OCI-LY1 (cell line): ENCODE measurements around the gene CACNG7.

ENCODE experiments used
- H2AFZ ChIP-seq: fragments of 200-600 bp; sonication (generic), shearing (Covaris generic); 2 replicates; pipeline ENCODE4 v1.6.0; 2014; ENCODE audit warnings: antibody characterized with exemption, mild to moderate bottlenecking, low read length
- H3F3A ChIP-seq: fragments of 200-600 bp; sonication (generic), shearing (Covaris generic); 2 replicates; pipeline ENCODE4 v1.6.0; 2014; ENCODE audit warnings: mild to moderate bottlenecking, antibody characterized with exemption, low read length, moderate library complexity; ENCODE audit not compliant: insufficient read depth
- H3K27ac ChIP-seq: fragments of 200-600 bp; sonication (generic); 2 replicates; pipeline ENCODE4 v1.5.1; 2014; ENCODE audit warnings: low read length, mixed run types, mild to moderate bottlenecking, low read depth; ENCODE audit not compliant: poor library complexity, severe bottlenecking
- H3K27me3 ChIP-seq: fragments of 200-600 bp; sonication (generic); 2 replicates; pipeline ENCODE4 v1.6.0; 2014; ENCODE audit warnings: antibody characterized with exemption, mild to moderate bottlenecking, low read length, moderate library complexity; ENCODE audit not compliant: insufficient read depth
- H3K36me3 ChIP-seq: fragments of 200-600 bp; sonication (generic); 2 replicates; pipeline ENCODE4 v1.6.1; 2014; ENCODE audit warnings: mild to moderate bottlenecking, antibody characterized with exemption, low read length, moderate library complexity, mixed read lengths; ENCODE audit not compliant: insufficient read depth
- H3K4me1 ChIP-seq: fragments of 200-600 bp; sonication (generic); 2 replicates; pipeline ENCODE4 v1.5.1; 2014; ENCODE audit warnings: mild to moderate bottlenecking, low read length, moderate library complexity; ENCODE audit not compliant: insufficient read depth, severe bottlenecking
- H3K4me2 ChIP-seq: fragments of 200-600 bp; sonication (generic), shearing (Covaris generic); 2 replicates; pipeline ENCODE4 v1.6.1; 2014; ENCODE audit warnings: low read length
- H3K4me3 ChIP-seq: fragments of 200-600 bp; sonication (generic); 2 replicates; pipeline ENCODE4 v1.5.1; 2014; ENCODE audit warnings: low read length, low read depth, mild to moderate bottlenecking, mixed read lengths; ENCODE audit not compliant: poor library complexity, severe bottlenecking
- H3K79me2 ChIP-seq: fragments of 200-600 bp; shearing (Covaris generic); 2 replicates; pipeline ENCODE4 v1.6.1; 2016; ENCODE audit warnings: mixed run types, low read length, mixed read lengths; ENCODE audit not compliant: insufficient read depth
- H3K9ac ChIP-seq: fragments of 200-600 bp; sonication (generic), shearing (Covaris generic); 2 replicates; pipeline ENCODE4 v1.6.1; 2014; ENCODE audit warnings: mild to moderate bottlenecking, low read length, mixed read lengths
- H3K9me2 ChIP-seq: fragments of 200-600 bp; sonication (generic), shearing (Covaris generic); 2 replicates; pipeline ENCODE4 v1.6.1; 2014; ENCODE audit warnings: low read depth, mild to moderate bottlenecking, low read length, mixed read lengths
- H3K9me3 ChIP-seq: fragments of 200-600 bp; shearing (Covaris generic); 2 replicates; pipeline ENCODE4 v1.6.1; 2014; ENCODE audit warnings: low read length, mixed read lengths
- H4K20me1 ChIP-seq: fragments of 200-600 bp; sonication (generic), shearing (Covaris generic); 2 replicates; pipeline ENCODE4 v1.6.0; 2016; ENCODE audit warnings: mild to moderate bottlenecking, low read length; ENCODE audit not compliant: insufficient read depth
- EZH2 ChIP-seq: fragments of 200-600 bp; sonication (generic), shearing (Covaris generic); IDR thresholded peaks from 2 replicates; pipeline ENCODE4 v1.8.0; 2017; ENCODE audit warnings: borderline replicate concordance, mixed run types, mild to moderate bottlenecking, antibody characterized with exemption, low read length, moderate library complexity, mixed read lengths
- TF ChIP-seq, protein P1 (sequence below): fragments of 200-600 bp; sonication (generic), shearing (Covaris generic); IDR thresholded peaks from 2 replicates; pipeline ENCODE4 v1.5.1; 2017; ENCODE audit warnings: mild to moderate bottlenecking, antibody characterized with exemption, low read length, moderate library complexity, mixed read lengths

CACNG7 gene

GRCh38 chr19:53942001-53942786 lies 33.1 kb downstream of the CACNG7 start:
- no peak for TF ChIP-seq EZH2
- TF ChIP-seq, protein P1, sequence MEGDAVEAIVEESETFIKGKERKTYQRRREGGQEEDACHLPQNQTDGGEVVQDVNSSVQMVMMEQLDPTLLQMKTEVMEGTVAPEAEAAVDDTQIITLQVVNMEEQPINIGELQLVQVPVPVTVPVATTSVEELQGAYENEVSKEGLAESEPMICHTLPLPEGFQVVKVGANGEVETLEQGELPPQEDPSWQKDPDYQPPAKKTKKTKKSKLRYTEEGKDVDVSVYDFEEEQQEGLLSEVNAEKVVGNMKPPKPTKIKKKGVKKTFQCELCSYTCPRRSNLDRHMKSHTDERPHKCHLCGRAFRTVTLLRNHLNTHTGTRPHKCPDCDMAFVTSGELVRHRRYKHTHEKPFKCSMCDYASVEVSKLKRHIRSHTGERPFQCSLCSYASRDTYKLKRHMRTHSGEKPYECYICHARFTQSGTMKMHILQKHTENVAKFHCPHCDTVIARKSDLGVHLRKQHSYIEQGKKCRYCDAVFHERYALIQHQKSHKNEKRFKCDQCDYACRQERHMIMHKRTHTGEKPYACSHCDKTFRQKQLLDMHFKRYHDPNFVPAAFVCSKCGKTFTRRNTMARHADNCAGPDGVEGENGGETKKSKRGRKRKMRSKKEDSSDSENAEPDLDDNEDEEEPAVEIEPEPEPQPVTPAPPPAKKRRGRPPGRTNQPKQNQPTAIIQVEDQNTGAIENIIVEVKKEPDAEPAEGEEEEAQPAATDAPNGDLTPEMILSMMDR, result no peak
- H3K4me3 ChIP-seq, result no peak overlapping the region

GRCh38 chr19:53944416-53944815 lies 35.3 kb downstream of the CACNG7 start:
- TF ChIP-seq, protein P1, result no peak
- TF ChIP-seq EZH2, result no peak
- H3K4me2 ChIP-seq, result no peak overlapping the region

More at GRCh38 chr19:53942001-53942786, 33.1 kb downstream of the CACNG7 start:
- Histone ChIP-seq H3K9me2 (no peaks in the 10 kb centered on the region), H3K27ac (no peak overlapping the region), H3F3A (no peaks in the 10 kb centered on the region), H3K27me3 (no peaks in the 10 kb centered on the region), H3K4me1 (no peaks in the 10 kb centered on the region), H3K9ac (no peak overlapping the region), H3K36me3 (no peaks in the 10 kb centered on the region), H2AFZ (no peak overlapping the region), H4K20me1 (no peaks in the 10 kb centered on the region), H3K4me2 (no peak overlapping the region), H3K9me3 (no peaks in the 10 kb centered on the region), H3K79me2 (no peaks in the 10 kb centered on the region)

GRCh38 chr19:53944933-53945332 lies 35.9 kb downstream of the CACNG7 start:
- Histone ChIP-seq H3K9me2 (no peaks in the 10 kb centered on the region), H3K27me3 (no peaks in the 10 kb centered on the region), H2AFZ (no peak overlapping the region), H3F3A (no peaks in the 10 kb centered on the region), H3K9me3 (no peaks in the 10 kb centered on the region), H3K9ac (no peak overlapping the region), H4K20me1 (no peaks in the 10 kb centered on the region), H3K4me1 (no peaks in the 10 kb centered on the region), H3K4me3 (no peak overlapping the region), H3K27ac (no peak overlapping the region), H3K79me2 (no peaks in the 10 kb centered on the region), H3K4me2 (no peak overlapping the region), H3K36me3 (no peaks in the 10 kb centered on the region)
- no peak for TF ChIP-seq EZH2
- TF ChIP-seq, protein P1, result no peak

More at GRCh38 chr19:53944416-53944815, 35.3 kb downstream of the CACNG7 start:
- H3K9me2 ChIP-seq, result no peaks in the 10 kb centered on the region
- H3K27me3 ChIP-seq, result no peaks in the 10 kb centered on the region
- H3K36me3 ChIP-seq, result no peaks in the 10 kb centered on the region
- H3F3A ChIP-seq, result no peaks in the 10 kb centered on the region
- no peaks in the 10 kb centered on the region for H3K9me3 ChIP-seq
- H4K20me1 ChIP-seq, result no peaks in the 10 kb centered on the region
- H2AFZ ChIP-seq, result no peak overlapping the region
- no peak overlapping the region for H3K4me3 ChIP-seq
- H3K4me1 ChIP-seq, result no peaks in the 10 kb centered on the region
- H3K79me2 ChIP-seq, result no peaks in the 10 kb centered on the region
- H3K9ac ChIP-seq, result no peak overlapping the region
- H3K27ac ChIP-seq, result no peak overlapping the region
